ENCODE results near the gene UBE2S.

Gene UBE2S

DNA sequence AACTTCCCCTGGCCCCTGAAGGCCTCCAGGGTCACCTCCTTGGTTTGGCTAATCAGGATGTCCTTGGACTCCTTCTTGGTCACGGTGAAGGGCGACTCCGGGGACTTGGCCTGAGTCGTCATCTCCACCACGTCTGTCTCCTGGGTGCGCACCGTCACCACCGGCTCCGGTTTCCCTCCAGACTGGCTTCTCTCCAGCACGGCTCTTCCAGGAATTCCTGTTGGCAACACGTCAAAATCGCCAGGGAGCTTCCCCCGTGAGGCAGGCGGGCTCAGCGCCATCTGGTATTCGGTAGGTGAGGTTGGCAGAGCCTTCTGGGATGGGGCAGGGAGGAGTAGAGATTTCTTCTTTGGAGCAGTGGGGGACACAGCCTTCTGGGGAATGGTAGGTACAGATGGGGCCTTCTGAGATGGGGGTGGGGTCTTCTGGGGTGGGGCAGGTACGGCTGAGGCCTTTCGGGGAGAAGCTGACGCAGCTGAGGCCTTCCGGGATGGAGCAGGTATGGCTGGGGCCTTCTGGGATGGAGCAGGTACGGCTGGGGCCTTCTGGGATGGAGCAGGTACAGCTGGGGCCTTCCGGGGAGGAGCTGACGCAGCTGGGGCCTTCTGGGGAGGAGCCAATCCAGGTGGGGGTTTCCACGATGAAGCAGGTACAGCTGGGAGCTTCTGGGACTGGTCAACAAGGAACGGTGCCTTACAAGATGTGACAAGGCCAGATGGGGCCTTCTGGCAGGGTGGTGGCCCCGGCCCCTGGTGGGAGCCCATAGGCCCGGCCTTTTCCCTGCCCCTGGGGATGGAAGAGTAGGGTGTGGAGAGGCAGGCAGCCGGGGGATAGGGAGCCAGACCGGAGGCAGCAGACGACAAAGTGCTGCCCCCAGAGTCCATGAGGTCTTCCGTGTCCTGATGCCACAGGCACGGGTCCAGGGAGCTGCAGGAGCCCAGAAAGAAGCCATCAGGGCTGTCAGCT, 48.4 kb downstream of the UBE2S start:
- DNase-seq, result no peak

DNA sequence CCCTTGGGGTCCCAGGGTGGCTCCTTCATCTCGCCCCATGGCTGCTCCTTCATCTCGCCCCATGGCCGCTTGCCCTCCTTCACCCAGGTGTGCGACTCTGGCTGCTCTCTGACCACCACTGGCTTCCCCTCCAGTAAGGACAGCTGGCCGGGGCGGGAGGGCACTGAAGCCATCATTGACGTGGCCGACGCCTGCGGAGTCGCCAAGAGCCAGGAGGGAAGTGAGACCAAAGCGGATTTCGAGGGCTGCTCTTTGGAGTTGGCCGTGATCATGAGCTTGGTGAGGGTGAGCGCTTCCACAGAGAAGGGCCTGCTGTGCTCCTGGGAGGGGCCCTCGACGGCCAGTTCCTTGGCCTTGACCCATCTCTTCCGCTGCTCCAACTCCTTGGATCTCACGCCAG, 49.1 kb downstream of the UBE2S start:
- no peak for DNase-seq

DNA sequence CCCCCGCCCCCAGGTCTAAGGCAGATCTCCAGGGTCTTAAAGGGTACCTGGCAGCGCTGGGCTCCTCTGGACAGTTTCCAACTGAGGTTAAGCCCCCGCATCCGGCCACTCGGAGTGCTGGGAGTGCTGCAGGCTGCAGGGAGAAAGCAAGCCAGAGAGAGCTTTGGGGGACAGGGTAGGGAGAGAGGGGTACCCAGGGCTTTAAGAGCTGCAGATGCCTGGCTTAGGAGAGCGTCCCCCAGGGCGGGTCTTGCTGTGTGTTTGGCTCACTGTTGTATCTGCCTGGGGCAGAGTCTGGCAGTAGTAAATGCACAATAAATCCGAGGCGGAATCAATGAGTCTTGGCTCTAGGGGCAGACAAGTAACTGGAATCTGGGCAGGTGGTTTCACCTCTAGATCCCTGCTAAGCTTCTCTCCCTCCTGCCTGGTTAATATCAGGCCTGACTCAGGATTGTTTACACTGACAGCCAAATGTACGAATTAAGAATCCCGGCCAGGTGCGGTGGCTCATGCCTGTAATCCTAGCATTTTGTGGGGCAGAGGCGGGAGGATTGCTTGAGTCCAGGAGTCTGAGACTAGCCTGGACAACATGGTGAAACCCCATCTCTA, 52.3 kb downstream of the UBE2S start:
- no peak for DNase-seq

DNA sequence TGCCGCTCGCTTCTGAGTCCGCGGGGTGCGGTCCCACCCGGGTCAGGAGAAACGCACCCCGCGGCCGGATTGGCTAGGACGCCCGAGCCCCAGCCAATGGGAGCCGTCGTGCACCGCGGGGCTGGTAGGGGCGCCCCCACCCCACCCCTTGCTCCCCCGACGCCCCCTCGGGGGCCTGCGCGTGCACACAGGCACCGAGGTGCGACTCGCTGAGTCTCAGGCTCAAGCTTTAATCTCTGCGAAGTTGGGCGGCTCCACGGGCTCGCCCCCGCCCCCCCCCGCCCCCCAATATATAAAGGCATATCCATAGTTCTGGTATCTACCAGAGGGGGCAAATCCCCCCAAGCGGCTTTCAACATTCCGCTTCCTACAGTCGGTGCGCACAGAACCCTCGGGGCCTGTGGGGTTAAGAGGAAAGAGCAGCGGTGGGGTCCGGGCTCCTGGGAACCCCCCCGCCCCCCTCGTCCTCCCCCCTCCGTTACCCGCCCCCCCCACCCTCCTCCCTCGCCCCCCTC, 52.8 kb downstream of the UBE2S start, which contains the start of gene COX6B2:
COX6B2 (minus strand) TSS at position 22 of the 515 bp plus-strand sequence. CDS start 198 bp downstream, outside the sequence.
- DNase-seq, result peak; percentile 32

DNA sequence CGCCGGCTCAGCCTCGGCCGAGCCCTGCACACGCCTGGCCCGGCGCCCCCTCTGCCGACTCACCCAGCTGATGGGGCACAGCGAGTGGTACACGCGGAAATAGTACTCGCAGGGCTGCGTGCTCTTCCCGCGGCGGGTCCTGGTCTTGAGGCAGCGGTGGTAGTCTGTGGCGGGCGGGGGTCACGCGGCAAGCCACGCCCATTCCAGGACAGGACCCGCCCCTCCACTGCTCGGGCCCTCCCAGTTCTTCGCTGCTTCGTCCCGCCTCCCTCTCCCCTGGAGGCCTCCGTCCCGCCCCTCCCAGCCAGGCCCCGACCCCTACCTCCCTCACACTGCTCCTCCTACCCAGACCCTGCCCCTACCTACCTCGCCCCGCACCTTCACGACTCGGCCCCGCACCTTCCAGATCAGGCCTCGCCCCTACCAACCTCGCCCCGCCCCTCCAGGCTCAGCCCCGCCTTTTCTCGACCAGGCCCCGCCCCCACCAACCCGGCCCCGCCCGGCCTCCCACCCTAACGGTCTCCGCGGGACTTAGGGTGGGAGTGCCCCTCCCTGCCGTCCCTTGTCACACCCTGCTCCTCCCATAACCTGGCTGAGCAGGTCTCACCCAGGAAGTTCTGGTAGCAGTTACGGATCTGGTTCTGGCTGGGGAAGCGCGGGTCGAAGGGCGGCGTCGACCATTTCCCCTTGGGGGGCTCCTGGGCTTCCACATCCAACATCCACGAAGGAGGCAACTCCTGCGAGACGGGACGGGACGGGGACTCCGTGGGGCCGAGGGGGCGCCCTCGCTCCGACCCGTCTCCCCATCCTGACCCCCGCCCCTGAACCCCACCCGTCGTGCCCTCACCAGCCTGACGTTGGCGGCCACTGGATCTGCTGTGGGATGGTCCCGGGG, 53.5 kb downstream of the UBE2S start:
- DNase-seq, result peak; percentile 65

DNA sequence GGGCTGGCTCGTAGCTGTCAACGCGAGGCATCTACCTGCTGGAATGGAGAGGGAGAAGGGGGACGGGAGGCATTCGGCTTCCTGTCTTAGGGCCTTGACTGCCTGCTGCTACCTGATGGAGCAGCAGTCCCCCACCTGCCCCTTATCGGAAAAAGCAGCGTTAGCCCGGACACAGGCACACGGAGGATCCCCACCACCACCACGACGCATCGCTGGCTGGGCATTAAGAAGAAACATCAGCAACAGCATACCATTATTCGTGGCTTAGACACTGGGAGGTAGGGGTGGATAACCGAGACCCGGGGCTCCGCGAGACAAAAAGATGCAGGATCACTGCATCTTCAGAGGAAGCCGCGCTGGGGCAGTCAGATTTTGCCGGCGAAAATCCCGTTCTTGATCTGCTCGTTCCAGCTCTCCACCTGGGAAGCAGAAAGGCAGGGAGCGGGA, 54.2 kb downstream of the UBE2S start:
- no peak for DNase-seq

DNA sequence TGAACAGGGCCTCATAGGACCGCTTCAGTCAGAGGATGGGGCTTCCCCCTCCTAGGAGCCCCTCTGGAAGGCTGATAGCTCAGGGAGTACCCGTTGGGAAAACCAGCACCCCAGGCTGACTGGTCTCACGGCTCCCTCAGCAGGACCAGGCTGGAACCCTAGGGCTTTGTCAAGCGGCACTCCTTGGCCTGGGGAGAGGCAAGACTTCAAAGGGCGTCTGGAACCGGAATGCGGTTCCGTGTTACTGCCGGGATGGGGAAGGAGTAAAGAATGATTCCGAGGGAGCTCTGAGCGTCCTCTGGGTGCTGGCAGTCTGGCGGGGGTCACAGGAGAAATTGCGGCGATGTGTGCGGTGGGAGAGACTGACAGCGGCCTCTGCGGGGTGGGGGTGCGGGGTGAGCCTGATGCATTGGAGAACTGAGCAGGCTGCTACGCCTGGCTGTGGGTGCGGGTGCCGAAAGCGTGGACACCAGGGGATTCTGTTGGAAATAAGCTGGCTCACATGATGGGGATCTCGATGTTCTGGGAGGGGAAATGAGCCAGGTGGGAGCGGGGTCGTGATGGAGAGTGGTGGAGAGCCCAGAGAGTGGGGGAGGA, 54.9 kb downstream of the UBE2S start:
- DNase-seq, result no peak

DNA sequence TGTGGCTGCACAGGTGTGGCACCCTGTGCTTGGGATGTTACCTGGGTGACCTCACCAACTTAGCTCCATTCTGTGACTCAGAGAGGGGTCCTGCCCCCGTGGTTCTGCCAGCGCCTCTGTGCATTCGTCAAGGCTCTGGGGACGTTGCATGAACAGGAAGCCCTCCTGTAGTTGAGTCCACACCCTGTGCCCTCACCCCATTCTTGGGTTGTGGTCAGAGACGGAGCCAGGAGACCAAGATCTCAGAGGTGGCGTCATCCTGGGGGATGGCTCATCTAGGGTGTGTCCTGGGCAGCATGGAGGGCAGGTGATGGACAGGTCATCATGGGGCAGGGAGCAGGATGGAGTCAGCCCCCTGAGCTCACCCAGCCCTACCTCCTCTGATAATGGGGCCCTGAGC, 55.5 kb downstream of the UBE2S start:
- no peak for DNase-seq

DNA sequence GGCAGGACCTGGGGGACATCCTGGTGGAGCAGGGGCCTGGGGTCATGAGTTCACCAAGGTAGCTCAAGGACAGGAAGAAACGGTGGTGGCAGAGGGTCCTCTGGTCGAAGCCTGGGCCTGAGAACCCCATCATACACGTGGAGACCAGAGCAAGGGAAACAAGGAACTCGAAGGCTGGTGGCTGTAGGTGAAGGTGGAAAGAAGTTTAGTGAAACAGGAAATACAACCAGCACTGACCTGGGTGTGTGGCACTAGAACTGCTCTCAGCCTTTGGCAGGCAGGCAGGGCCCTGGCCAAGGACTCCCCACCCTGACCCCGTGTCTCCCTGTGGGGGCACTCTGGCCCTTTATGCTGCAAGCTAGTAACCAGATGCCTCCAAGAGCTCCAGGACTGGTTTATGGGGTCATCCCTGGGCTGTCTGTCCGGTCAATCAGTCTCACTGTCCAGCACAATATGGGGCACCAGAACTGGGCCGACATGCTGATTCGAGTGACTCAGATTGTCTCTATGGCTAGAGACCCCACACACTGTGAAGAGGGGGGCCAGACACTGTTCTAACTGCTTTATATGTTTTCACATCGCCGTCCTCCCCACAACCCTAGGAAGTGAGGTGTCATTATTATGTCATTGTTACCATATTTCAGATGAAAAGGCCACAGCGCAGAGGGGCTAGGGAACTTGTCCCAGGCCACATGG, 56.8 kb downstream of the UBE2S start:
- no peak for DNase-seq

Data from activated T-cell treated with anti-CD3 and anti-CD28 coated beads, Interleukin-2, amount 50 U/mL, for 1 hour (primary cell).